ENCODE data around the gene GDNF. TPM values are rescaled to one million over a fixed set of nuclear protein-coding genes. Genes with fewer than 3 reads are reported as not detected.

The GDNF gene
- total and polyA plus RNA-seq, 2 donors (not counting 1 experiment from before 2014, with no cell fraction given), result not detected

DNA sequence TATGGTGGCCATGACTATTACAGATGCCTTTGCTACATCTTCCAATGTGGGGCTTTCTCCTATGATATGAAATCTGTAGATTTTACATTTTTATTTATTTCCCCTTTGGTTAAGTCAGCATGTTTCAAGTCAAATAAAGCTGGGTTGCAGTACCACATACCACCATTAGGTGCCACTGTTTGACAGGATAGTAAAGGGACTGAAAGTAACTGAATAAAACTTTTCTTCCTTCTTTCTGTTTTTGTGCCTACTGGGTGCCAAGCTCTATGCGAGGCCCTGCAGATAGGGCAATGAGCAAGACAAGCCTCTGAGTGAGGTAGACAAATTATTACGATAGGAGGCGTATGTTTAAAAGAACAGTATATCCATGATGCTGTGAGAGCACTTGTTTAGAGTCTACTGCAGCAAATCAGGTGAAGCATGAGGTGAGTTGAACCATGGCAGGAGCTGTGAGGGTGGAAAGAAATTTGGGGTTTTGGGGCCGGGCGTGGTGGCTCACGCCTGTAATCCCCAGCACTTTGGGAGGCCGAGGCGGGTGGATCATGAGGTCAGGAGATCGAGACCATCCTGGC, 64.8 kb downstream of the GDNF start:
- no peaks in the 10 kb centered on the region for H3K4me1 Mint-ChIP-seq
- no peaks in the 10 kb centered on the region for H3K27me3 Mint-ChIP-seq
- Histone ChIP-seq H3K4me1 (ENCODE audit: control insufficient read depth in 2 of 2, insufficient read depth in 2 of 2, low read length in 2 of 2) (no peaks in the 10 kb centered on the region), H3K36me3 (replicated peaks in 1 of 2; ENCODE audit: control extremely low read depth in 1 of 2, control insufficient read depth in 1 of 2, extremely low read depth in 1 of 2, insufficient read depth in 2 of 2, low read length in 1 of 2) (no peaks in the 10 kb centered on the region), H4K20me1 (ENCODE audit: control insufficient read depth, insufficient read depth, low read length, poor library complexity, severe bottlenecking) (no peaks in the 10 kb centered on the region), H3K9me3 (ENCODE audit: control extremely low read depth in 1 of 3, control insufficient read depth in 2 of 3, insufficient read depth in 1 of 3, low read length in 2 of 3) (peaks cover 2 to 18% (median 9%) of the 10 kb centered on the region in 3 donors), H3K27me3 (replicated peaks in 1 of 4; ENCODE audit: control extremely low read depth in 1 of 4, control insufficient read depth in 3 of 4, insufficient read depth in 4 of 4, low read length in 3 of 4) (no peaks in the 10 kb centered on the region), H3K4me3 (ENCODE audit: control extremely low read depth in 1 of 5, extremely low read depth in 1 of 5, insufficient read depth in 1 of 5, low read depth in 2 of 5, low read length in 4 of 5) (no peak overlapping the region), H3K9ac (ENCODE audit: low read length) (no peak overlapping the region), H3K79me2 (ENCODE audit: control insufficient read depth, insufficient read depth, low read length) (no peaks in the 10 kb centered on the region), H2AFZ (ENCODE audit: insufficient read depth, low read depth, low read length, poor library complexity, severe bottlenecking) (no peak overlapping the region), H3K27ac (ENCODE audit: low read length in 2 of 2) (no peak overlapping the region), H3K4me2 (replicated peaks; ENCODE audit: low read depth, low read length, poor library complexity, severe bottlenecking) (no peak overlapping the region)
- no peak for ATAC-seq (ENCODE audit: low read depth)
- no peak overlapping the region for H3K27ac Mint-ChIP-seq
- DNase-seq, result no peak
- intact Hi-C loops (cut with micrococcal nuclease), result no loop called here
- TF ChIP-seq EZH2 (IDR thresholded peaks at IDR 0.05; ENCODE audit: borderline replicate concordance, insufficient read depth, low read depth, low read length, poor library complexity, severe bottlenecking) (no peak), CTCF (IDR thresholded peaks at IDR 0.05) (peak; percentile 58)
- no peak overlapping the region for H3K4me3 Mint-ChIP-seq
- 100% methylated on average over 8 of the region's 9 CpGs for WGBS (ENCODE audit: insufficient coverage)
- POLR2A ChIA-PET, result no interaction called here
- H3K9me3 Mint-ChIP-seq (ENCODE audit: insufficient read depth), result peaks cover 9% of the 10 kb centered on the region
- CTCF ChIA-PET, result no interaction called here

- peaks cover 9% of the 10 kb centered on the region for H3K9me3 Mint-ChIP-seq (ENCODE audit: insufficient read depth)
- Histone ChIP-seq H3K9me3 (ENCODE audit: control extremely low read depth in 1 of 3, control insufficient read depth in 2 of 3, insufficient read depth in 1 of 3, low read length in 2 of 3) (peaks cover 2 to 18% (median 9%) of the 10 kb centered on the region in 3 donors), H3K27me3 (replicated peaks in 1 of 4; ENCODE audit: control extremely low read depth in 1 of 4, control insufficient read depth in 3 of 4, insufficient read depth in 4 of 4, low read length in 3 of 4) (no peaks in the 10 kb centered on the region), H3K9ac (ENCODE audit: low read length) (no peak overlapping the region), H4K20me1 (ENCODE audit: control insufficient read depth, insufficient read depth, low read length, poor library complexity, severe bottlenecking) (no peaks in the 10 kb centered on the region), H3K4me3 (ENCODE audit: control extremely low read depth in 1 of 5, extremely low read depth in 1 of 5, insufficient read depth in 1 of 5, low read depth in 2 of 5, low read length in 4 of 5) (no peak overlapping the region), H3K4me2 (replicated peaks; ENCODE audit: low read depth, low read length, poor library complexity, severe bottlenecking) (no peak overlapping the region), H3K79me2 (ENCODE audit: control insufficient read depth, insufficient read depth, low read length) (no peaks in the 10 kb centered on the region), H3K27ac (ENCODE audit: low read length in 2 of 2) (no peak overlapping the region), H3K4me1 (ENCODE audit: control insufficient read depth in 2 of 2, insufficient read depth in 2 of 2, low read length in 2 of 2) (no peaks in the 10 kb centered on the region), H3K36me3 (replicated peaks in 1 of 2; ENCODE audit: control extremely low read depth in 1 of 2, control insufficient read depth in 1 of 2, extremely low read depth in 1 of 2, insufficient read depth in 2 of 2, low read length in 1 of 2) (no peaks in the 10 kb centered on the region), H2AFZ (ENCODE audit: insufficient read depth, low read depth, low read length, poor library complexity, severe bottlenecking) (no peak overlapping the region)
- no peaks in the 10 kb centered on the region for H3K27me3 Mint-ChIP-seq
- no CpG with 5 or more reads among the region's 1 CpG for WGBS (ENCODE audit: insufficient coverage)
- CTCF ChIA-PET, result no interaction called here
- no peak for ATAC-seq (ENCODE audit: low read depth)
- intact Hi-C loops (cut with micrococcal nuclease), result no loop called here
- H3K27ac Mint-ChIP-seq, result no peak overlapping the region
- DNase-seq, result no peak
- H3K4me1 Mint-ChIP-seq, result no peaks in the 10 kb centered on the region
- no peak overlapping the region for H3K4me3 Mint-ChIP-seq
- TF ChIP-seq CTCF (IDR thresholded peaks at IDR 0.05), result no peak
- no peak for TF ChIP-seq EZH2 (IDR thresholded peaks at IDR 0.05; ENCODE audit: borderline replicate concordance, insufficient read depth, low read depth, low read length, poor library complexity, severe bottlenecking)
- POLR2A ChIA-PET, result no interaction called here
Measured at GRCh38 chr5:37773809-37774208, 66.0 kb downstream of the GDNF start.
